HG03378 (cell line): ENCODE data around the gene TERT.
"Not testable (repeated sequence)": the region's sequence is repeated elsewhere in the genome, so short reads cannot be mapped to it uniquely, and the experiment has no call there.

Experiments
- ATAC-seq: cut with Tn5 transposase; IDR thresholded peaks from one replicate; pipeline ENCODE4 v1.9.1; 2021; ENCODE audit warnings: mild to moderate bottlenecking, moderate library complexity; ENCODE audit not compliant: unreplicated experiment

TERT gene

GRCh38 chr5:1243487-1244130, 51.3 kb downstream of the TERT start:
- no peak for ATAC-seq

GRCh38 chr5:1242733-1243486, 52.0 kb downstream of the TERT start:
- no peak for ATAC-seq

- ATAC-seq: no peak
Observed at GRCh38 chr5:1241509-1242080, 53.3 kb downstream of the TERT start.

- no peak for ATAC-seq
Observed at GRCh38 chr5:1240496-1241260, 54.2 kb downstream of the TERT start.

GRCh38 chr5:1239505-1240251, 55.2 kb downstream of the TERT start:
- ATAC-seq: no peak

DNA sequence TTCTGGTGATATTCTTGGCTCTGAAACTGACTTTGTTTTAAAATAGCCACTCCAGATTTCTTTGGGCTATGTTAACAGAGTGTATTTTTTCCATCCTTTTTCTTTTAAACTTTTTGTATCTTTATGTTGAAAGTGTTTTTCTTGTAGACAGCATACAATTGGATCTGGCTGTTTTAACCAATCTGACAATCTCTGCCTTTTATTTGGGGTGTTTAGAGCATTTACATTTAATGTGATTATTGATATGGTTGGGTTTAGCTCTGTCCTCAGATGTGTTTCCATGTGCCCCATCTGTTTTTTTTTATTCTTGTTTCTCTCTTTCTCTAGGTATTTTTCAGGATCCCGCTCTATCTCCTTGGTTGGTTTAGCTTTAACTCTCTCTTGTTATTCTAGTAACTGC, 59.0 kb downstream of the TERT start:
- no peak for ATAC-seq

GRCh38 chr5:1235379-1235778, 59.5 kb downstream of the TERT start:
- no peak for ATAC-seq

DNA sequence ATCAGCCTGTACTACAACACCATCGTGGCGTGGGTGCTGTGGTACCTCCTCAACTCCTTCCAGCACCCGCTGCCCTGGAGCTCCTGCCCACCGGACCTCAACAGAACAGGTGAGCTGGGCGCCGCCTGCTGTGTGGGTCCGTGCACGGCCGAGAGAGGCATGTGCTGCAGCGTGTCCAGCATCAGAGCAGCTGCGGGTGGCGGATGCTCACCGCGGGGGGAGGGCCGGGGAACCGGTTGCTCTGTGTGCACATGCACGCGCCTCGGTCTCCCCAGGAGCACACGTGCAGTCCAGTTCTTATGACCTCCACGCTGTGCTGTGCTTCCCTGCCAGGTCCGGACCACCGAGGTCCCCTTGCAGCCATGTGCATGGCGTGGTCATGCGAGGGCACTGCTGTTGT, 62.1 kb downstream of the TERT start:
- no peak for ATAC-seq

- no peak for ATAC-seq
Observed at GRCh38 chr5:1231354-1231905, 63.4 kb downstream of the TERT start.

- no peak for ATAC-seq
Observed at GRCh38 chr5:1230551-1230950, 64.3 kb downstream of the TERT start.

GRCh38 chr5:1229822-1230221, 65.0 kb downstream of the TERT start:
- no peak for ATAC-seq

GRCh38 chr5:1229023-1229422, 65.8 kb downstream of the TERT start:
- not testable (repeated sequence) for ATAC-seq

- no peak for ATAC-seq
Observed at GRCh38 chr5:1228120-1228519, 66.7 kb downstream of the TERT start.

GRCh38 chr5:1227667-1228066, 67.2 kb downstream of the TERT start:
- ATAC-seq: no peak

GRCh38 chr5:1226839-1227581, 67.9 kb downstream of the TERT start:
- ATAC-seq: no peak

DNA sequence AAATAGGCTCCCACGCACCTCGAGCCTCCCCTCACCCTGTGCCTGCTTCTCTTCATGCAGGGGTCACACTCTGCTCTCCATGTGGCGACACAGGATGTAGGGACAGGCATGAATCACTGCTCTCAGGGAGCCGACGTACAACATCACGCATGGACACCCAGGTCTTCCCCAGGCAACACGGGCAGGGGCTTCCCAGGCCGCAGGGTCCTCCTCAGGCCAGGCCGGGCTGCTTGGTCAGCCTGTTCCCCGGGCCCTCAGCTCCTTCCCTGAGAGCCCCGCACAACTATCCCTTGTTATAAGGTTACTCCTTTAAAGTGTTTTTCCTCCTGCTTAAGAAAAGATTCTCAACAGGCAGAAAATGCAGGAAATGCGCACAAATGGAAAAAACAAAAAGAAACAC, 68.6 kb downstream of the TERT start:
- ATAC-seq: no peak

DNA sequence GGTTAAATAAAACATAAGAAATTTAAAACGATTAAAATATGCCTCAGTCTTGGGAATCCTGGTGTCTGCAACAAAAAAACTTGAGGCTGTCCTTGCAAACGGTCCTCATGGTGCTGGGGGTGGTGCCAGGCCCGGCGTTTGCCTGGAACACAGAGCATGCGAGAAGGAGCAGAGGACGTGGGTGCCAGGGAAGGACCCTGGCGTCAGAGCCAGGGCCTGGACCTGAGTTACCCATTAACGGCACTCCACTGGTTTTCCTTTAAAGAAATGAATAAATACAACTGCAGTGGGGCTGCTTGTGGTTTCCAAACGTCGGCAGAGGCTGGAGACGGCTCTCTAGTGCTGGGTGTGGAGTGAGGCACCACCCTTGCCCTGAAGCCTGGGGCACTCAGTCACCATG, 69.8 kb downstream of the TERT start, which contains the start of gene SLC6A18:
SLC6A18 (plus strand) TSS at position 301 of the 400 bp plus-strand sequence; CDS start at position 398, 97 bp downstream.
- no peak for ATAC-seq

DNA sequence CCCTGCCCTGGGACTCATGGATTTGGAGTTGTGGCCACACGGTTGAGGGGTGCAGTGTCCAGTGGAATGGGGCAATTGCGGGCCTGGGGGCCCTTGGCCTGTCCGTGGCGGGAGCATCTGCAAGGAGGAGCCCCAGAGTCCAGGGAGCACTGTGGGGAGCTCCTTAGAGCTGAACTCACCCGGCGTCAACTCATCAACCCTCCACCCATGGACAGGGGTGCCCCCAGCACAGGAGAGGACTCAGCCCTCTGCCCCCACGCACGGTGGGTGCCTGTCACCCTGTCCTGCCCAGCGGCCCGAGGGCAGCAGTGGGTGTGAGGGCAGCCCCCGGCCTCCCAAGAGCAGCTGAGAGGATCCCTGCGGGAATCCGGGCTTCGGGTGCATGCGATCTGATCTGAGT, 70.2 kb downstream of the TERT start:
- no peak for ATAC-seq

- no peak for ATAC-seq
Observed at GRCh38 chr5:1223278-1223670, 71.6 kb downstream of the TERT start.
